Measurements from ENCODE around the gene CENPH. TPM values are rescaled to one million over a fixed set of nuclear protein-coding genes. Genes with fewer than 3 reads are reported as not detected.

CENPH gene
- total and polyA plus RNA-seq, 2 of the 13 experiments (the other 11 are each of a cell fraction or from before 2014, with no cell fraction given): 11.2 to 28.8 TPM

- TF ChIP-seq MAZ (IDR thresholded peaks at IDR 0.05; ENCODE audit: borderline replicate concordance, low read depth, low read length) (no peak; the same call in 1 of the 2 replicates), MAZ (CRISPR knock-in tag; IDR thresholded peaks at IDR 0.05; ENCODE audit: low read depth) (no peak; the same call in 1 of the 2 replicates), ZBTB43 (CRISPR knock-in tag; conservative IDR thresholded peaks at IDR 0.05) (0 out of 2 replicates have a peak, but pooled peaks have one; percentile 57), ZEB1 (IDR thresholded peaks at IDR 0.05; ENCODE audit: insufficient replicate concordance, low read depth) (peak; percentile 72), ZNF282 (IDR thresholded peaks at IDR 0.05; ENCODE audit: partially characterized antibody) (no peak), SP1 (IDR thresholded peaks at IDR 0.05) (no peak), SP1 (CRISPR knock-in tag; IDR thresholded peaks at IDR 0.05) (peak; percentile 64; the same call in 1 of the 2 replicates), SMARCC2 (IDR thresholded peaks at IDR 0.05) (no peak), ZBTB40 (IDR thresholded peaks at IDR 0.05) (no peak), ZBTB40 (CRISPR knock-in tag; IDR thresholded peaks at IDR 0.05) (0 out of 2 replicates have a peak, but pooled peaks have one; percentile 18), ZNF670 (CRISPR knock-in tag; IDR thresholded peaks at IDR 0.05; ENCODE audit: borderline replicate concordance) (0 out of 2 replicates have a peak, but pooled peaks have one; percentile 48), REXO4 (CRISPR knock-in tag; IDR thresholded peaks at IDR 0.05; ENCODE audit: borderline replicate concordance) (peak; percentile 69; the same call in 1 of the 2 replicates), ZNF275 (CRISPR knock-in tag; IDR thresholded peaks at IDR 0.05; ENCODE audit: borderline replicate concordance) (no peak), NFE2L1 (CRISPR knock-in tag; IDR thresholded peaks at IDR 0.05; ENCODE audit: borderline replicate concordance) (no peak), TAF1 (CRISPR knock-in tag; IDR thresholded peaks at IDR 0.05) (peak; percentile 69), MED8 (CRISPR knock-in tag; IDR thresholded peaks at IDR 0.05; ENCODE audit: insufficient replicate concordance) (peak; percentile 63)
Measured at GRCh38 chr5:69166686-69167492, 22.5 kb upstream of the CENPH start, which contains the start of gene CCNB1 (continued).

Measured in HepG2 (cell line).